Measurements from ENCODE around the gene VASH2.

DNA sequence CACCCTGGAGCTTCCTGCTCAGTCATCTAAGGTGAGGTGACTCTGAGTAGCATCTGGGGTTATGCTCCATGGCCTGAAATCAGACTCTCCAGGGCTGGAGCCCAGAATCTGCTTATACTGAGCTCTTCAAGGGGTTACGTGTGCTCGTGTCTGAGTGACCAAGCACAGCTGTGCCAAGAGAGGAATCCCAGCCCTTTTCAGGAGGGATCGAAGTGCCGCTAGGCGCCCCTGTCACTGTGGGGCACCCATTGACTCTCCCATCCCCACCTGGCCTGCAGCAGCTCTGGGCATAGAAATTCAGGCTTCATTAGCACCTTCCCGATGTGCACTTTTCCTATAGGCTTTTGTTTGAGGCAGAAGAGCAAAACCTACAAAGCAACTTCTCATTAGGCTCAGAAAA is 13.8 kb downstream of the VASH2 start:
- TF ChIP-seq, protein P1, sequence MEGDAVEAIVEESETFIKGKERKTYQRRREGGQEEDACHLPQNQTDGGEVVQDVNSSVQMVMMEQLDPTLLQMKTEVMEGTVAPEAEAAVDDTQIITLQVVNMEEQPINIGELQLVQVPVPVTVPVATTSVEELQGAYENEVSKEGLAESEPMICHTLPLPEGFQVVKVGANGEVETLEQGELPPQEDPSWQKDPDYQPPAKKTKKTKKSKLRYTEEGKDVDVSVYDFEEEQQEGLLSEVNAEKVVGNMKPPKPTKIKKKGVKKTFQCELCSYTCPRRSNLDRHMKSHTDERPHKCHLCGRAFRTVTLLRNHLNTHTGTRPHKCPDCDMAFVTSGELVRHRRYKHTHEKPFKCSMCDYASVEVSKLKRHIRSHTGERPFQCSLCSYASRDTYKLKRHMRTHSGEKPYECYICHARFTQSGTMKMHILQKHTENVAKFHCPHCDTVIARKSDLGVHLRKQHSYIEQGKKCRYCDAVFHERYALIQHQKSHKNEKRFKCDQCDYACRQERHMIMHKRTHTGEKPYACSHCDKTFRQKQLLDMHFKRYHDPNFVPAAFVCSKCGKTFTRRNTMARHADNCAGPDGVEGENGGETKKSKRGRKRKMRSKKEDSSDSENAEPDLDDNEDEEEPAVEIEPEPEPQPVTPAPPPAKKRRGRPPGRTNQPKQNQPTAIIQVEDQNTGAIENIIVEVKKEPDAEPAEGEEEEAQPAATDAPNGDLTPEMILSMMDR (IDR thresholded peaks at IDR 0.05; ENCODE audit: poor library complexity, severe bottlenecking) = no peak
- TF ChIP-seq POLR2AphosphoS5 (IDR thresholded peaks at IDR 0.05) = no peak
